T-helper 1 cell treated with Interleukin-12 subunit alpha and Interleukin-12 subunit beta and Interleukin-4 antibody, amounts not matched to agents 30 μg/mL and 1 μg/mL, for 36 hours (primary cell): ENCODE results near the gene SPNS3.

Source experiments
- H3K27ac Mint-ChIP-seq: one replicate; pipeline ENCODE4 v1.8.0; 2021; ENCODE audit warnings: mild to moderate bottlenecking, mixed read lengths
- H3K27me3 Mint-ChIP-seq: one replicate; pipeline ENCODE4 v1.8.0; 2021; ENCODE audit warnings: low read depth, mixed read lengths
- H3K36me3 Mint-ChIP-seq: one replicate; pipeline ENCODE4 v1.8.0; 2021; ENCODE audit warnings: low read depth, mixed read lengths
- H3K4me1 Mint-ChIP-seq: one replicate; pipeline ENCODE4 v1.8.0; 2021; ENCODE audit warnings: low read depth, mixed read lengths
- H3K4me3 Mint-ChIP-seq: one replicate; pipeline ENCODE4 v1.8.0; 2021; ENCODE audit warnings: mild to moderate bottlenecking, moderate library complexity, mixed read lengths
- H3K9me3 Mint-ChIP-seq: one replicate; pipeline ENCODE4 v1.8.0; 2021; ENCODE audit warnings: mixed read lengths

SPNS3 gene

GRCh38 chr17:4527134-4527533 is 93.4 kb downstream of the SPNS3 start:
- H3K27ac Mint-ChIP-seq, result no peak overlapping the region

DNA sequence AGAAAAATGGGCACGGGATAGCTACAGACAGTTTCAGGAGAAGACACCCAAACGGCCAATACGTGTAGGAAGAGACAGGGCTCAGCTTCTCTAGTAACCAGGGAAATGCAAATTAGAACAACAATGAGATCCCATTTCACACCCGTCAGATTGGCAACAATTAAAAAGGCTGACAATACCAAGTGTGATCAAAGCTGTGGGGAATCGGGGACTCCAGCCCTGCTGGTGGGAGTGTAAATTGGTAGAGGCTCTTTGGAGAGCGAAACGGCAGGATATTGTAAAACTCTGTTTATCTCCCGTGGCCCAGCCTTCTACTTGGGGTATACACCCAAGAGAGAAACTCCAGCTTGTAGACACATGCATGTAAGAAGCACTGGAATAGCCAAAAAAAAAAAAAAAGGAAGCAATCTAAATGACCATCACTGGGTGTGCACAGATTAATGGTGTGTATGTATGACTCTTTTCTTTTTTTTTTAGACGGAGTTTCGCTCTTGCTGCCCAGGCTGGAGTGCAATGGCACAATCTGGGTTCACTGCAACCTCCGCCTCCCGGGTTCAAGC is 93.9 kb downstream of the SPNS3 start:
- H3K27me3 Mint-ChIP-seq, result peaks cover 17% of the 10 kb centered on the region
- H3K27ac Mint-ChIP-seq, result no peak overlapping the region

More at GRCh38 chr17:4527134-4527533, 93.4 kb downstream of the SPNS3 start:
- no peaks in the 10 kb centered on the region for H3K36me3 Mint-ChIP-seq
- no peak overlapping the region for H3K4me3 Mint-ChIP-seq
- no peaks in the 10 kb centered on the region for H3K9me3 Mint-ChIP-seq
- peaks cover 16% of the 10 kb centered on the region for H3K27me3 Mint-ChIP-seq
- no peaks in the 10 kb centered on the region for H3K4me1 Mint-ChIP-seq

GRCh38 chr17:4529533-4530152 is 95.9 kb downstream of the SPNS3 start:
- no peaks in the 10 kb centered on the region for H3K4me1 Mint-ChIP-seq
- H3K27me3 Mint-ChIP-seq, result peaks cover 17% of the 10 kb centered on the region
- H3K9me3 Mint-ChIP-seq, result no peaks in the 10 kb centered on the region

More for the DNA sequence above, 93.9 kb downstream of the SPNS3 start:
- Mint-ChIP-seq H3K4me1 (no peaks in the 10 kb centered on the region), H3K4me3 (no peak overlapping the region), H3K36me3 (no peaks in the 10 kb centered on the region), H3K9me3 (no peaks in the 10 kb centered on the region)

GRCh38 chr17:4530799-4531730 is 97.3 kb downstream of the SPNS3 start:
- Mint-ChIP-seq H3K4me3 (no peak overlapping the region), H3K9me3 (no peaks in the 10 kb centered on the region), H3K27me3 (peaks cover 17% of the 10 kb centered on the region), H3K36me3 (no peaks in the 10 kb centered on the region), H3K4me1 (no peaks in the 10 kb centered on the region), H3K27ac (no peak overlapping the region)

More at GRCh38 chr17:4529533-4530152, 95.9 kb downstream of the SPNS3 start:
- no peak overlapping the region for H3K27ac Mint-ChIP-seq
- H3K4me3 Mint-ChIP-seq, result no peak overlapping the region
- H3K36me3 Mint-ChIP-seq, result no peaks in the 10 kb centered on the region

- Mint-ChIP-seq H3K4me1 (no peaks in the 10 kb centered on the region), H3K36me3 (no peaks in the 10 kb centered on the region), H3K4me3 (no peak overlapping the region), H3K27me3 (peaks cover 10% of the 10 kb centered on the region), H3K27ac (no peak overlapping the region), H3K9me3 (no peaks in the 10 kb centered on the region)
Observed at GRCh38 chr17:4531988-4532736, 98.4 kb downstream of the SPNS3 start.

DNA sequence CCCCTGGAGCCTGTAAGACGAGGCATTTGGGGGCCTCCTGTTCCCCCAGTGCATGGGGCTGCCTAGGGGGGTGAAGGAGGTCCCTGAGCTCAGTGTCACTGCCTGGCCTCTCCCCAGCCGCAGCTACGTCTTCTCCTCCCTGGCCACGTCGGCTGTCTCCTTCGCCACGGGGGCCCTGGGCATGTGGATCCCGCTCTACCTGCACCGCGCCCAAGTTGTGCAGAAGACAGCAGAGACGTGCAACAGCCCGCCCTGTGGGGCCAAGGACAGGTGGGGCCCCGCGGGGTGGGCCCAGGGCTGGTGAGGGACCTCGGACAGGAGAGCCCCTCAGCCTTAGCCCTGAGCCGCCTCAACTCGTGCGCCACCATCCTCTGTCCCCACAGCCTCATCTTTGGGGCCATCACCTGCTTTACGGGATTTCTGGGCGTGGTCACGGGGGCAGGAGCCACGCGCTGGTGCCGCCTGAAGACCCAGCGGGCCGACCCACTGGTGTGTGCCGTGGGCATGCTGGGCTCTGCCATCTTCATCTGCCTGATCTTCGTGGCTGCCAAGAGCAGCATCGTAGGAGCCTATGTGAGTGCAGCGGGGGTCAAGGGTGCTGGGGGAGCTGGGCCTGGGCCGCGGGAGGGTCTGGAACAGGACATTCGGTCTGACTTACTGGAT is 99.3 kb downstream of the SPNS3 start:
- peaks cover 4% of the 10 kb centered on the region for H3K27me3 Mint-ChIP-seq
- H3K27ac Mint-ChIP-seq, result no peak overlapping the region
- H3K4me1 Mint-ChIP-seq, result no peaks in the 10 kb centered on the region
- no peaks in the 10 kb centered on the region for H3K9me3 Mint-ChIP-seq
- no peak overlapping the region for H3K4me3 Mint-ChIP-seq
- no peaks in the 10 kb centered on the region for H3K36me3 Mint-ChIP-seq

DNA sequence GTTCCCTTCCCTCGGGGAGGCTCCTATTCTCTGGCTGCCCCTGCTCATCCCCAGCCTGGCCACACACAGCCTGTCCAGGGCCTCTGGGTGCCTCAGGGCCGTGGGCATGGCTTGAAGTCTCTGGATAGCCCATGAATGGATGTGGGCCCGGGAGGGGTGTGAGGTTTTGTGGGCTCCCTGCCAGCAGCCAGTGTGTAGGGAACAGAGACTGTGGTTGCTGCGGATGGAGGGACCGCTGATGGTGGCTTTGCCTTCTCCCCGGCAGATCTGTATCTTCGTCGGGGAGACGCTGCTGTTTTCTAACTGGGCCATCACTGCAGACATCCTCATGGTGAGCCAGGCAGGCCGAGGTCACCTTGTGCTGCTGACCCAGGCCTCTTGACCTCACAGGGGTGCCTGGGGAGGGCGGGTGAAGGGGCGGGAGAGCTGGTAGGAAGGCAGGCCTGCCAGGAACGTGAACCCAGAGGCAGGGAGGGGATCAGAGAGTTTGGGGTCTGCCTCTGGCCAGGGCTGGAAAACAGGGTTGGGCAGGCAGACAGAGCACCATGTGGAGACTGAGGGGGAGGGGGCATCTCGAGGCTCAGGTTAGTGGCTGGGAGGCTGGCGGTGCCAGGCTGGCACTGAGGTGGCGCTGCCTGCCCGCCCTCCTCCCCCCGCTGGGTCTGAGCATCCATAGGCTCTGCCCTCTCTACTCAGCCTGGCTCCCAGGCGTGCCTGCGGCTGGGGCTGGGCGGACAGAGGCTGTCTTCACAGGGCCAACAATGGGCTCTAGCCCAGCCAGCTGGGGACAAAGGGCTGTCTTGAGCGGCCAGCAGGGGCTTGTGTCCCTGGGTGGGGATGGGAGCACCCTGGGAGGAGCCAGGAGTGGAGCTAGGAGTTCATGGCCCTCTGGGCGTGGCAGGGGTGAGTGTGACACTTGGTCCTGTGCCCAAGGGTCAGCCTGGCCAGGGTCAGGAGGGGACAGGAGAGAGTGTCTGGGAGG is 100.1 kb downstream of the SPNS3 start:
- H3K4me1 Mint-ChIP-seq, result no peaks in the 10 kb centered on the region
- no peaks in the 10 kb centered on the region for H3K9me3 Mint-ChIP-seq
- H3K36me3 Mint-ChIP-seq, result no peaks in the 10 kb centered on the region
- no peak overlapping the region for H3K27ac Mint-ChIP-seq
- peaks cover 4% of the 10 kb centered on the region for H3K27me3 Mint-ChIP-seq
- H3K4me3 Mint-ChIP-seq, result no peak overlapping the region

DNA sequence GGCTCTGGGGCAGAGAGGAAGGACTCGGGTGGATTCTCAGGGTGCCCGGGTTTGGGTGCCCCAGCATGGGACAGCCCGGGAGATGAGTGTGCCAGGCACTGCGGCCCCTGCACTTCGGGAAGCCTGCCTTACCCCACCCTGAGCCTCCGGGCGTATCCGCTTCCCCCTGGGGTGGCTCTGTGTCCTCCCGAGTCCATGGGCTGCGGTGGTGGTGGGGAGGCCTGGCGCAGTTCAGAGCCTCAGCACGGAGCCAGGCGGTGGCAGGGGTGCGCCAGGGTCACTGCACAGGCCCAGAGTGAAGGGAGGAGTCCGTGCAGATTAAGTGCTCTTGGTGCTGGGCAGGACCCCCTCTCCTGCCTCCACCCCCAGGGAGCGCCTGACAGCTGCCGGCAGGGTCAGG is 100.8 kb downstream of the SPNS3 start:
- H3K27me3 Mint-ChIP-seq, result peaks cover 4% of the 10 kb centered on the region
- H3K4me3 Mint-ChIP-seq, result no peak overlapping the region
- no peaks in the 10 kb centered on the region for H3K9me3 Mint-ChIP-seq
- no peak overlapping the region for H3K27ac Mint-ChIP-seq
- H3K4me1 Mint-ChIP-seq, result no peaks in the 10 kb centered on the region
- no peaks in the 10 kb centered on the region for H3K36me3 Mint-ChIP-seq

GRCh38 chr17:4534928-4535666 is 101.4 kb downstream of the SPNS3 start:
- H3K4me1 Mint-ChIP-seq, result no peaks in the 10 kb centered on the region
- no peaks in the 10 kb centered on the region for H3K9me3 Mint-ChIP-seq
- H3K4me3 Mint-ChIP-seq, result no peak overlapping the region
- H3K36me3 Mint-ChIP-seq, result peaks cover 4% of the 10 kb centered on the region
- H3K27me3 Mint-ChIP-seq, result peaks cover 4% of the 10 kb centered on the region
- H3K27ac Mint-ChIP-seq, result no peak overlapping the region

GRCh38 chr17:4535667-4536258 is 102.0 kb downstream of the SPNS3 start:
- Mint-ChIP-seq H3K27me3 (peaks cover 4% of the 10 kb centered on the region), H3K27ac (no peak overlapping the region), H3K36me3 (peaks cover 4% of the 10 kb centered on the region), H3K9me3 (no peaks in the 10 kb centered on the region), H3K4me1 (no peaks in the 10 kb centered on the region), H3K4me3 (no peak overlapping the region)

DNA sequence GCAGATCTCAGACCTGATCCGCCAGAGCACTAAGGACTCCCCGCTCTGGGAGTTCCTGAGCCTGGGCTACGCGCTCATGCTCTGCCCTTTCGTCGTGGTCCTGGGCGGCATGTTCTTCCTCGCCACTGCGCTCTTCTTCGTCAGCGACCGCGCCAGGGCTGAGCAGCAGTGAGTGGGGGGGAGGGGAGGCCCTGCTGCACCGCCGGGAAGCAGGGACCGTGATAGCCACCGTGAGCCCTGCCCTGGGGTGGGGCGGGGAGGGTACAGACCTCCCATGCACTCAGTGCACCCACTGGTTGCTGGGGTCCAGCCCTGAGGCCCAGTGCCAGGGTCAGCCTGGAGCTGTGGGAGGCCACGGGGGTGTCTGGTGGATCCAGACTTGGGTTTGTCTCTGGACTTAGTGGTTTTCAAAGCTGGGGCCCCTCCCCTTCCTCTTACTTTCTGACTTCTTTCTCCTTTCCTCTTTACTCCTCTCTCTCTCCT is 102.6 kb downstream of the SPNS3 start:
- H3K27ac Mint-ChIP-seq, result no peak overlapping the region
- H3K27me3 Mint-ChIP-seq, result peaks cover 4% of the 10 kb centered on the region
- H3K4me1 Mint-ChIP-seq, result no peaks in the 10 kb centered on the region
- H3K36me3 Mint-ChIP-seq, result peaks cover 4% of the 10 kb centered on the region
- H3K4me3 Mint-ChIP-seq, result no peak overlapping the region
- no peaks in the 10 kb centered on the region for H3K9me3 Mint-ChIP-seq

DNA sequence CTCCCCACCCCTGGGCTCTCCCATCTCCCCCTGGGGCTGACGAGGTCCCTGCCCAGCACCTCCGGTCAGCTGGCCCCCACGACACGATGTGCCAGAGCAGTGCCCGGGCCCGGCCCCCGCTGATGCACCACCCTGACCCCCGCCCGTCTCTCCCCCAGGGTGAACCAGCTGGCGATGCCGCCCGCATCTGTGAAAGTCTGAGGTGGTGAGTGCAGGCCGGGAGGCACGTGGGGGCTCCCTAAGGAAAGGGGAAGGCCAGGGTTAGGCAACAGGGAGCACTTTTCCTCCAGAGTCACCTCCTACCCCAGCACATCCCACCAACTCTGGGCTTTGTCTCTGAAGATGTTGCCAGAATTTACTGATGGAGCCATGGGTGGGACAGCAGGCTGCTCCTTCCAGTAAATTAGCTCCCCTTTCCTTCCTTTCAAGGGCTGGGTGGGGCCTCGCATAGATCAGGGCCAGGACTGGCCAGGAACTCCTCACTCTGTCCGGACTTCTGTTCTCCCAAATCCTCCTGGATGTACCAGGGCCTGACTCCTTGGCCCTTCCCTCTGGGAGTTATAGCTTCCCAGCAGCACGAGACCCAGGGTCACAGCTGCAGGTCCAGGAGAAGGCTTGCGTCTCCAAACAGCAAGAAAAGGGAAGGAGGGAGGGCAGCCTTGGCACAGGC is 103.1 kb downstream of the SPNS3 start:
- H3K4me1 Mint-ChIP-seq, result no peaks in the 10 kb centered on the region

More for the DNA sequence above, 103.1 kb downstream of the SPNS3 start:
- Mint-ChIP-seq H3K27ac (no peak overlapping the region), H3K27me3 (peaks cover 4% of the 10 kb centered on the region), H3K9me3 (no peaks in the 10 kb centered on the region), H3K36me3 (peaks cover 4% of the 10 kb centered on the region), H3K4me3 (no peak overlapping the region)
